Gastrocnemius medialis (tissue), 4 donors: ENCODE measurements around the gene ROBO1. TPM values are rescaled to one million over a fixed set of nuclear protein-coding genes. Genes with fewer than 3 reads are reported as not detected.

Source experiments
- ATAC-seq, 2 donors: fragments of 150-250 bp; one replicate each; pipeline ENCODE4 v1.9.1; 2016
- DNase-seq, 2 donors: peaks; one replicate each; pipeline ENCODE4 v3.0.0-alpha.2; 2019
- H3K27ac ChIP-seq, 4 donors: fragments of 200-600 bp; sonication (generic); 1 replicate in 1 of 4; 2 replicates in 3 of 4; pipeline ENCODE4 v1.5.1; 2016 to 2018; ENCODE audit warnings: mild to moderate bottlenecking in 2 of 4, moderate library complexity in 1 of 4
- H3K27me3 ChIP-seq, 3 donors: fragments of 200-600 bp; sonication (generic) in 2 of 3; 1 replicate in 1 of 3; 2 replicates in 2 of 3; pipeline versions ENCODE4 v1.5.1 to v1.6.0; 2016 to 2019; ENCODE audit warnings: mild to moderate bottlenecking in 1 of 3, moderate library complexity in 1 of 3
- H3K36me3 ChIP-seq, 2 donors: fragments of 200-600 bp; sonication (generic) in 1 of 2; one replicate each; pipeline ENCODE4 v1.5.1; 2017 to 2018
- H3K4me1 ChIP-seq, 2 donors: fragments of 200-600 bp; sonication (generic) in 1 of 2; one replicate each; pipeline ENCODE4 v1.5.1; 2016 to 2017; ENCODE audit warnings: mild to moderate bottlenecking in 2 of 2
- H3K4me3 ChIP-seq, 4 donors: fragments of 200-600 bp; sonication (generic) in 3 of 4; 1 replicate in 1 of 4; 2 replicates in 3 of 4; pipeline ENCODE4 v1.5.1; 2016 to 2019; ENCODE audit warnings: mild to moderate bottlenecking in 2 of 4
- H3K9me3 ChIP-seq, 3 donors: fragments of 200-600 bp; sonication (generic) in 2 of 3; 1 replicate in 1 of 3; 2 replicates in 2 of 3; pipeline ENCODE4 v1.5.1; 2016 to 2019
- CTCF ChIP-seq, 5 experiments: fragments of 450-650 bp in 3 of 5; fragments of 200-600 bp in 2 of 5; sonication (generic) in 2 of 5; IDR thresholded peaks in 4 of 5; conservative IDR thresholded peaks in 1 of 5; 1 replicate in 4 of 5; 2 replicates in 1 of 5; pipeline ENCODE4 v1.5.1; 2016 to 2019; ENCODE audit warnings: antibody characterized with exemption in 5 of 5, mild to moderate bottlenecking in 3 of 5, moderate library complexity in 3 of 5
- POLR2A ChIP-seq, 2 donors: fragments of 450-650 bp; IDR thresholded peaks; one replicate each; pipeline ENCODE4 v1.6.1; 2017; ENCODE audit warnings: antibody characterized with exemption in 2 of 2, mild to moderate bottlenecking in 2 of 2, moderate library complexity in 2 of 2
- in situ Hi-C, 4 donors: fragments of 200-750 bp; cut with MboI; loops; one replicate each; pipeline versions ENCODE4 v1.15.0 to v1.8.0; 2017; ENCODE audit warnings: low sequenced_read_pairs in 4 of 4
- intact Hi-C: fragments of 100-400 bp; cut with DNase I; formaldehyde crosslinking; loops from one replicate; pipeline ENCODE4 v1.15.1; 2023; ENCODE audit warnings: low total_unique reads
- total RNA-seq, 4 donors: library from RNA; depleted of rRNA; stranded (reverse); fragments of >200 nt; gene quantifications; one replicate each; pipeline versions ENCODE4 v1.1.0 to v1.2.3, GENCODE V29; 2016

The ROBO1 gene
- total RNA-seq, 4 donors from 2014 or later = 4.2 to 16.0 (median 9.5) TPM

DNA sequence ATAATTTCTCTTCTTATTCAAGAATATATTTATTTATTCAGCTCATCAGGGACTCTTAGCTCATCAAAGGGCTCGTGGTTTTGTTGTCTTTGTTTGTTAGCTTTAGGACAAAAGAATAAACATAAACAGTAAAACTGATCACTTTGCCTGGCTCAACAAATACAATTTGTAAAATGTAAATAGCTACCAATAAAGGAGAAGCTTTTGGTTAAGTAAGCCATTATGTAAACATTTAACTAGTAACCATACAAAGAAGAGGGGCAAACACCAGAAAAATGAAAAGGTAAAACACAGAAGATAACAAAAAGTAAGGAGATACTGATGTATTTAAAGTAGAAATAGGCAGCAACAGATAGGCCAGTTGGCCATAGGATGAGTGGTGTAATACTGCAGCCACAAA is 761.7 kb downstream of the ROBO1 start:
- DNase-seq (no peak), ATAC-seq (no peak)
- no peaks in the 10 kb centered on the region for H3K9me3 ChIP-seq
- peaks cover 0 to 6% of the 10 kb centered on the region in 2 donors for H3K4me1 ChIP-seq
- intact Hi-C loops = no loop called here
- no peaks in the 10 kb centered on the region for H3K36me3 ChIP-seq
- TF ChIP-seq CTCF (IDR thresholded peaks at IDR 0.05 in 4 of 5, conservative IDR thresholded peaks at IDR 0.05 in 1 of 5) (no peak), POLR2A (IDR thresholded peaks at IDR 0.05) (no peak)
- H3K27ac ChIP-seq = no peak overlapping the region
- H3K4me3 ChIP-seq = no peak overlapping the region
- H3K27me3 ChIP-seq = no peaks in the 10 kb centered on the region
- in situ Hi-C loops = no loop called here

- intact Hi-C loops (no loop called here), in situ Hi-C loops (no loop called here)
- no peaks in the 10 kb centered on the region for H3K9me3 ChIP-seq
- no peak overlapping the region for H3K27ac ChIP-seq
- H3K36me3 ChIP-seq = no peaks in the 10 kb centered on the region
- TF ChIP-seq POLR2A (IDR thresholded peaks at IDR 0.05) (no peak), CTCF (IDR thresholded peaks at IDR 0.05 in 4 of 5, conservative IDR thresholded peaks at IDR 0.05 in 1 of 5) (no peak)
- no peaks in the 10 kb centered on the region for H3K4me1 ChIP-seq
- DNase-seq = no peak
- ATAC-seq = no peak
- H3K4me3 ChIP-seq = no peak overlapping the region
- no peaks in the 10 kb centered on the region for H3K27me3 ChIP-seq
Observed at GRCh38 chr3:79005084-79005483, 762.7 kb downstream of the ROBO1 start.

- DNase-seq = no peak
- Histone ChIP-seq H3K4me1 (no peaks in the 10 kb centered on the region), H3K27me3 (no peaks in the 10 kb centered on the region), H3K4me3 (no peak overlapping the region), H3K27ac (no peak overlapping the region), H3K36me3 (no peaks in the 10 kb centered on the region), H3K9me3 (no peaks in the 10 kb centered on the region)
- ATAC-seq = no peak
- intact Hi-C loops = no loop called here
- TF ChIP-seq CTCF (IDR thresholded peaks at IDR 0.05 in 4 of 5, conservative IDR thresholded peaks at IDR 0.05 in 1 of 5) = no peak
- no peak for TF ChIP-seq POLR2A (IDR thresholded peaks at IDR 0.05)
- in situ Hi-C loops = no loop called here
Observed at GRCh38 chr3:79003994-79004393, 763.8 kb downstream of the ROBO1 start.

- no peaks in the 10 kb centered on the region for H3K4me1 ChIP-seq
- no peaks in the 10 kb centered on the region for H3K9me3 ChIP-seq
- intact Hi-C loops = no loop called here
- H3K36me3 ChIP-seq = no peaks in the 10 kb centered on the region
- no peak overlapping the region for H3K4me3 ChIP-seq
- ATAC-seq (no peak), DNase-seq (no peak)
- H3K27ac ChIP-seq = no peak overlapping the region
- H3K27me3 ChIP-seq = no peaks in the 10 kb centered on the region
- TF ChIP-seq CTCF (IDR thresholded peaks at IDR 0.05 in 4 of 5, conservative IDR thresholded peaks at IDR 0.05 in 1 of 5) (no peak), POLR2A (IDR thresholded peaks at IDR 0.05) (no peak)
- in situ Hi-C loops = no loop called here
Observed at GRCh38 chr3:79002465-79003372, 765.1 kb downstream of the ROBO1 start.
